SH-SY5Y (cell line): ENCODE data around the gene NUMA1.

Experiments used
- GATA2 ChIP-seq: IDR thresholded peaks from 2 replicates; pipeline ENCODE4 v1.6.1; 2011; ENCODE audit warnings: mild to moderate bottlenecking, low read depth, low read length
- GATA3 ChIP-seq: IDR thresholded peaks from 2 replicates; pipeline ENCODE4 v1.6.1; 2011; ENCODE audit warnings: low read depth, mild to moderate bottlenecking, low read length, moderate library complexity

- no peak for TF ChIP-seq GATA2
- no peak for TF ChIP-seq GATA3
Measured at GRCh38 chr11:72066855-72067254, 13.5 kb downstream of the NUMA1 start.
